ENCODE measurements around the gene SCAMP2. TPM values are rescaled to one million over a fixed set of nuclear protein-coding genes. Genes with fewer than 3 reads are reported as not detected.
A peak's percentile ranks its signal among the peaks of the same experiment; 100 is the strongest.

Gene SCAMP2
- total RNA-seq, 2 experiments from 2014 or later: 56.1 to 56.9 TPM

DNA sequence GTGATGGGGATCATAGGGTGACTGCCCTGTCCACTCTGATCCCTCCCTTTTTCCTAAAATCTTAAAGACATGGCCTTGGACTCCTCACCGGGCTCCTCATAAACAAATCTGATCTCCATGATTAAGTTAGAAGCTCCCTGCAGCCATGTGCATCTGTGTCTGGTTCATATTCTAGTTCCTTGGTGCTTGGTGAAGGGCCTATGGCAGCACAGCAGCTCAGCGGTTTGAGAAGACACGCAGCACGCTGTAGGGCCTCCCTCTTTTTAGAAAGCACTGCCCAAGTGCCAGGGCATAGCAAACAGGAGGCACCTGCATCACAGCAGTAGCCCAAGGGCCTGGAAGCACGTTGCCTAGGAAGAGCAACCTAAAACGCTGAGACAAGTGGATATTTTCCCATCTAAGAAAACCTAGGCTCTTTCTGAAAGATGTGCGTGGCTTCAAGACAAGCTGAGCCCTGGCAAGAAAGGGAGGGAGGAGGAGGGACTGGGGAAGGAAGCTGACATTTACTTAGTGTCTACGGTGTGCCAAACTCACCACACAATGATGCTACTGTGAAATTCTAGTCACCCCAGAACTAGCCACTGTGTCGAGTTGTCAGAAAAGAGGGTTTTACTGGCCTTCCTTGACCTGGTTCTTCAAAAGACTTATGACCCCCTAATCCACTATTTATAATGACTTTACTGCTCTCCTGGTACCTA lies 15.3 kb downstream of the SCAMP2 start:
- Mint-ChIP-seq H3K4me3 (no peak overlapping the region), H3K36me3 (ENCODE audit: low read depth) (peaks cover 38% of the 10 kb centered on the region), H3K27me3 (no peaks in the 10 kb centered on the region), H3K27ac (peak overlapping the region; percentile 83), H3K9me3 (no peaks in the 10 kb centered on the region), H3K4me1 (ENCODE audit: low read depth) (peaks cover 30% of the 10 kb centered on the region)
- peaks cover 32% of the 10 kb centered on the region for H3K36me3 ChIP-seq (ENCODE audit: insufficient read depth, low read length)
- peak overlapping the region in 1 of 2 donors; percentile 12 for H3K27ac ChIP-seq (ENCODE audit: low read depth in 1 of 2, low read length in 2 of 2)
- ATAC-seq (ENCODE audit: poor library complexity): no peak
- no peaks in the 10 kb centered on the region for H3K27me3 ChIP-seq (ENCODE audit: control insufficient read depth in 1 of 2, insufficient read depth in 2 of 2, low read length in 2 of 2)
- intact Hi-C loops (cut with DNase I, micrococcal nuclease): no loop called here
- no peaks in the 10 kb centered on the region for H3K9me3 ChIP-seq (ENCODE audit: control insufficient read depth in 1 of 2, insufficient read depth in 1 of 2, low read length in 2 of 2)
- DNase-seq: no peak
- TF ChIP-seq CTCF (IDR thresholded peaks at IDR 0.05): no peak
- ChIA-PET CTCF (interaction anchor here (1.2 kb wide), 1 partner anchor 11 kb away, joined by 3 read pairs; no protein-coding TSS in a partner anchor), POLR2A (interaction anchor here (1.0 to 1.7 kb wide), 2 partner anchors 10 to 42 kb away, joined by 3 to 5 read pairs; no protein-coding TSS in a partner anchor)
- peaks cover 47% of the 10 kb centered on the region for H3K4me1 ChIP-seq (ENCODE audit: insufficient read depth, low read length)
- H3K4me3 ChIP-seq (ENCODE audit: low read length): no peak overlapping the region

GRCh38 chr15:74857082-74857655 lies 16.0 kb downstream of the SCAMP2 start:
- Mint-ChIP-seq H3K4me1 (ENCODE audit: low read depth) (peaks cover 30% of the 10 kb centered on the region), H3K36me3 (ENCODE audit: low read depth) (peaks cover 41% of the 10 kb centered on the region), H3K27ac (peak overlapping the region; percentile 83), H3K27me3 (no peaks in the 10 kb centered on the region), H3K9me3 (no peaks in the 10 kb centered on the region), H3K4me3 (no peak overlapping the region)
- H3K27ac ChIP-seq (ENCODE audit: low read depth in 1 of 2, low read length in 2 of 2): no peak overlapping the region
- no peak for TF ChIP-seq CTCF (IDR thresholded peaks at IDR 0.05)
- ChIA-PET POLR2A (interaction anchor here (1.0 to 1.2 kb wide), 2 partner anchors 10 to 12 kb away, joined by 3 read pairs; no protein-coding TSS in a partner anchor), CTCF (interaction anchor here (1.5 kb wide), 1 partner anchor 12 kb away, joined by 7 read pairs; no protein-coding TSS in a partner anchor)
- ATAC-seq (ENCODE audit: poor library complexity) (no peak), DNase-seq (no peak)
- no peaks in the 10 kb centered on the region for H3K27me3 ChIP-seq (ENCODE audit: control insufficient read depth in 1 of 2, insufficient read depth in 2 of 2, low read length in 2 of 2)
- intact Hi-C loops (cut with DNase I, micrococcal nuclease): no loop called here
- peaks cover 45% of the 10 kb centered on the region for H3K4me1 ChIP-seq (ENCODE audit: insufficient read depth, low read length)
- H3K36me3 ChIP-seq (ENCODE audit: insufficient read depth, low read length): peaks cover 38% of the 10 kb centered on the region
- no peaks in the 10 kb centered on the region for H3K9me3 ChIP-seq (ENCODE audit: control insufficient read depth in 1 of 2, insufficient read depth in 1 of 2, low read length in 2 of 2)
- no peak overlapping the region for H3K4me3 ChIP-seq (ENCODE audit: low read length)

DNA sequence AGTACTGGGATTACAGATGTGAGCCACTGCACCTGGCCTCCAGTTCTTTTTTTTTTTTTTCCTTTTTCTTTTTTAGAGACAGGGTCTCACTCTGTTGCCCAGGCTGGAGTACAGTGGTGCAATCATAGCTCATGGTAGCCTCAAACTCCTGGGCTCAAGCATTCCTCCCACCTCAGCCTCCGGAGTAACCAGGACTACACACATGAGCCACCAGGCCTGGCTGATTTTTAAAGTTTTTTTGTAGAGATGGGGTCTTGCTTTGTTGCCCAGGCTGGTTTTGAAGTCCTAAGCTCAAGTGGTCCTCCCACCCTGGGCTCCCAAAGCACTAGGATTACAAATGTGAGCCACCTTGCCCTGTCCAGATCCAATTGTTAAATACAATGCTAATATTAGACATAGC lies 16.6 kb downstream of the SCAMP2 start:
- Mint-ChIP-seq H3K27ac (peak overlapping the region; percentile 83), H3K9me3 (no peaks in the 10 kb centered on the region), H3K27me3 (no peaks in the 10 kb centered on the region), H3K4me1 (ENCODE audit: low read depth) (peaks cover 30% of the 10 kb centered on the region), H3K36me3 (ENCODE audit: low read depth) (peaks cover 47% of the 10 kb centered on the region), H3K4me3 (no peak overlapping the region)
- ATAC-seq (ENCODE audit: poor library complexity) (no peak), DNase-seq (no peak)
- Histone ChIP-seq H3K27me3 (ENCODE audit: control insufficient read depth in 1 of 2, insufficient read depth in 2 of 2, low read length in 2 of 2) (no peaks in the 10 kb centered on the region), H3K4me1 (ENCODE audit: insufficient read depth, low read length) (peaks cover 45% of the 10 kb centered on the region), H3K36me3 (ENCODE audit: insufficient read depth, low read length) (peaks cover 45% of the 10 kb centered on the region), H3K27ac (ENCODE audit: low read depth in 1 of 2, low read length in 2 of 2) (no peak overlapping the region), H3K9me3 (ENCODE audit: control insufficient read depth in 1 of 2, insufficient read depth in 1 of 2, low read length in 2 of 2) (no peaks in the 10 kb centered on the region), H3K4me3 (ENCODE audit: low read length) (no peak overlapping the region)
- POLR2A ChIA-PET: interaction anchor here (1.2 kb wide), 1 partner anchor 12 kb away, joined by 3 read pairs; no protein-coding TSS in a partner anchor
- intact Hi-C loops (cut with DNase I, micrococcal nuclease): no loop called here
- CTCF ChIA-PET: interaction anchor here (1.5 kb wide), 1 partner anchor 12 kb away, joined by 7 read pairs; no protein-coding TSS in a partner anchor
- no peak for TF ChIP-seq CTCF (IDR thresholded peaks at IDR 0.05)
